ENCODE results near the gene SPOPL.

DNA sequence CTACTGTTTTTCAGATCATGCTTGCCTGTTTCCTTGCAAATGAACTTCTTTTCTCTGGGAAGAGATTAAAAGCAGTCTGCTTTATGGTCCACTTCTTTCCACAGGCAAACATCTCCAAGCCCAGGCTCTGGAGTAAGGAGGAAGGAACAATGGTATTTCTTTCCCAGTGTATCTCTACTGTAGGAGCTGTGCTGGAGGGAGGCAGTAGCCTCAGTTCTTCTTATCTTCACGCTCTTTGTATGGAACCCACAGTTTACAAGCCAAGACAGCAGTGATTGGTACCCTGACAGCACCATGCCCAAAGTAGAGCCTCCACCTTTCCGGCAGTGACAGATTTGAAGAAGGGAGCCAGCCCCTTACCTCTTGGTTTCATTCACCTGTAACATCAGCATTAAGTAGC is 35.2 kb downstream of the SPOPL start:
- TF ChIP-seq, protein P1, sequence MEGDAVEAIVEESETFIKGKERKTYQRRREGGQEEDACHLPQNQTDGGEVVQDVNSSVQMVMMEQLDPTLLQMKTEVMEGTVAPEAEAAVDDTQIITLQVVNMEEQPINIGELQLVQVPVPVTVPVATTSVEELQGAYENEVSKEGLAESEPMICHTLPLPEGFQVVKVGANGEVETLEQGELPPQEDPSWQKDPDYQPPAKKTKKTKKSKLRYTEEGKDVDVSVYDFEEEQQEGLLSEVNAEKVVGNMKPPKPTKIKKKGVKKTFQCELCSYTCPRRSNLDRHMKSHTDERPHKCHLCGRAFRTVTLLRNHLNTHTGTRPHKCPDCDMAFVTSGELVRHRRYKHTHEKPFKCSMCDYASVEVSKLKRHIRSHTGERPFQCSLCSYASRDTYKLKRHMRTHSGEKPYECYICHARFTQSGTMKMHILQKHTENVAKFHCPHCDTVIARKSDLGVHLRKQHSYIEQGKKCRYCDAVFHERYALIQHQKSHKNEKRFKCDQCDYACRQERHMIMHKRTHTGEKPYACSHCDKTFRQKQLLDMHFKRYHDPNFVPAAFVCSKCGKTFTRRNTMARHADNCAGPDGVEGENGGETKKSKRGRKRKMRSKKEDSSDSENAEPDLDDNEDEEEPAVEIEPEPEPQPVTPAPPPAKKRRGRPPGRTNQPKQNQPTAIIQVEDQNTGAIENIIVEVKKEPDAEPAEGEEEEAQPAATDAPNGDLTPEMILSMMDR (IDR thresholded peaks at IDR 0.05): no peak
- TF ChIP-seq TEAD4 (IDR thresholded peaks at IDR 0.05; ENCODE audit: borderline replicate concordance, insufficient read depth) (no peak), JUND (IDR thresholded peaks at IDR 0.05) (no peak), MEF2A (IDR thresholded peaks at IDR 0.05; ENCODE audit: borderline replicate concordance, low read depth) (no peak), POLR2AphosphoS5 (IDR thresholded peaks at IDR 0.05; ENCODE audit: low read depth, low read length) (no peak), SMC3 (IDR thresholded peaks at IDR 0.05; ENCODE audit: low read depth, low read length) (no peak), ZBTB33 (IDR thresholded peaks at IDR 0.05; ENCODE audit: borderline replicate concordance, low read depth) (no peak), YY1 (IDR thresholded peaks at IDR 0.05; ENCODE audit: low read depth) (no peak)
- TF ChIP-seq, protein P2, sequence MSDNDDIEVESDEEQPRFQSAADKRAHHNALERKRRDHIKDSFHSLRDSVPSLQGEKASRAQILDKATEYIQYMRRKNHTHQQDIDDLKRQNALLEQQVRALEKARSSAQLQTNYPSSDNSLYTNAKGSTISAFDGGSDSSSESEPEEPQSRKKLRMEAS (IDR thresholded peaks at IDR 0.05; ENCODE audit: low read depth): no peak
- TF ChIP-seq, protein P3, sequence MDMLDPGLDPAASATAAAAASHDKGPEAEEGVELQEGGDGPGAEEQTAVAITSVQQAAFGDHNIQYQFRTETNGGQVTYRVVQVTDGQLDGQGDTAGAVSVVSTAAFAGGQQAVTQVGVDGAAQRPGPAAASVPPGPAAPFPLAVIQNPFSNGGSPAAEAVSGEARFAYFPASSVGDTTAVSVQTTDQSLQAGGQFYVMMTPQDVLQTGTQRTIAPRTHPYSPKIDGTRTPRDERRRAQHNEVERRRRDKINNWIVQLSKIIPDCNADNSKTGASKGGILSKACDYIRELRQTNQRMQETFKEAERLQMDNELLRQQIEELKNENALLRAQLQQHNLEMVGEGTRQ (IDR thresholded peaks at IDR 0.05; ENCODE audit: borderline replicate concordance, low read depth, low read length): no peak
- TF ChIP-seq, protein P4, sequence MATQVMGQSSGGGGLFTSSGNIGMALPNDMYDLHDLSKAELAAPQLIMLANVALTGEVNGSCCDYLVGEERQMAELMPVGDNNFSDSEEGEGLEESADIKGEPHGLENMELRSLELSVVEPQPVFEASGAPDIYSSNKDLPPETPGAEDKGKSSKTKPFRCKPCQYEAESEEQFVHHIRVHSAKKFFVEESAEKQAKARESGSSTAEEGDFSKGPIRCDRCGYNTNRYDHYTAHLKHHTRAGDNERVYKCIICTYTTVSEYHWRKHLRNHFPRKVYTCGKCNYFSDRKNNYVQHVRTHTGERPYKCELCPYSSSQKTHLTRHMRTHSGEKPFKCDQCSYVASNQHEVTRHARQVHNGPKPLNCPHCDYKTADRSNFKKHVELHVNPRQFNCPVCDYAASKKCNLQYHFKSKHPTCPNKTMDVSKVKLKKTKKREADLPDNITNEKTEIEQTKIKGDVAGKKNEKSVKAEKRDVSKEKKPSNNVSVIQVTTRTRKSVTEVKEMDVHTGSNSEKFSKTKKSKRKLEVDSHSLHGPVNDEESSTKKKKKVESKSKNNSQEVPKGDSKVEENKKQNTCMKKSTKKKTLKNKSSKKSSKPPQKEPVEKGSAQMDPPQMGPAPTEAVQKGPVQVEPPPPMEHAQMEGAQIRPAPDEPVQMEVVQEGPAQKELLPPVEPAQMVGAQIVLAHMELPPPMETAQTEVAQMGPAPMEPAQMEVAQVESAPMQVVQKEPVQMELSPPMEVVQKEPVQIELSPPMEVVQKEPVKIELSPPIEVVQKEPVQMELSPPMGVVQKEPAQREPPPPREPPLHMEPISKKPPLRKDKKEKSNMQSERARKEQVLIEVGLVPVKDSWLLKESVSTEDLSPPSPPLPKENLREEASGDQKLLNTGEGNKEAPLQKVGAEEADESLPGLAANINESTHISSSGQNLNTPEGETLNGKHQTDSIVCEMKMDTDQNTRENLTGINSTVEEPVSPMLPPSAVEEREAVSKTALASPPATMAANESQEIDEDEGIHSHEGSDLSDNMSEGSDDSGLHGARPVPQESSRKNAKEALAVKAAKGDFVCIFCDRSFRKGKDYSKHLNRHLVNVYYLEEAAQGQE (IDR thresholded peaks at IDR 0.05; ENCODE audit: low read depth, low read length): no peak

Measured in SK-N-SH (cell line).